SK-N-SH (cell line): ENCODE data around the gene ROR2.

Experiments
- CTCF ChIP-seq: fragments of 200-600 bp; sonication (generic); IDR thresholded peaks from 2 replicates; pipeline ENCODE4 v1.6.1; 2017; ENCODE audit warnings: antibody characterized with exemption, mild to moderate bottlenecking, moderate library complexity
- POLR2AphosphoS5 ChIP-seq: IDR thresholded peaks from 2 replicates; pipeline ENCODE4 v1.6.1; 2012; ENCODE audit warnings: low read depth, low read length
- REST ChIP-seq: IDR thresholded peaks from 2 replicates; pipeline ENCODE4 v1.6.1; 2012; ENCODE audit warnings: mild to moderate bottlenecking, low read depth, low read length, moderate library complexity
- SIN3A ChIP-seq: IDR thresholded peaks from 2 replicates; pipeline ENCODE4 v1.6.1; 2012; ENCODE audit warnings: low read depth, mild to moderate bottlenecking, low read length, moderate library complexity, borderline replicate concordance

DNA sequence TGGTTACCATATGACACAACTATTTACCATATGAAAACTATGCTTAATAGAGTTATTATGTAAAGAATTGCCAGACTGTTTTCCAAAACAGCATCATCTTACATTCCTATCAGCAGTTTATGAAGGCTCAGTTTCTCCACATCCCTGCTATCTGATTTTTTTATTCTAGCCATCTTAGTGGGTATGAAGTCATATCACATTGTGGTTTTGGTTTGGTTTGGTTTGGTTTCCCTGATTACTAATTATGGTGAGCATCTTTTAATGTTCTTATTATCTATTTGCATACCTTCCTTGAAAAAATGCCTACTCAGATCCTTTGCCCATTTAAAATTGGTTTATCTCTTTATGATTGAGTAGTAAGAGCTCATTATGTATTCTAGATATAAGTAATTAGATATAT is 327.0 kb downstream of the ROR2 start:
- TF ChIP-seq POLR2AphosphoS5 (no peak), REST (no peak), SIN3A (no peak), CTCF (no peak)
